ES-I3 (cell line): ENCODE results near the gene SFXN3.

ENCODE experiments used
- H3K36me3 ChIP-seq: 2 replicates; pipeline ENCODE4 v1.6.1; 2013; ENCODE audit warnings: mild to moderate bottlenecking, low read length, control low read depth, moderate library complexity; ENCODE audit not compliant: insufficient read depth
- H3K4me1 ChIP-seq: 2 replicates; pipeline ENCODE4 v1.6.1; 2013; ENCODE audit warnings: mild to moderate bottlenecking, control low read depth, low read length; ENCODE audit not compliant: insufficient read depth
- H3K9ac ChIP-seq: 2 replicates; pipeline ENCODE4 v1.6.1; 2013; ENCODE audit warnings: low read depth, mild to moderate bottlenecking, low read length, moderate library complexity
- H3K9me3 ChIP-seq: 2 replicates; pipeline ENCODE4 v1.6.1; 2013; ENCODE audit warnings: mild to moderate bottlenecking, low read length, moderate library complexity; ENCODE audit not compliant: control insufficient read depth, insufficient read depth

Gene SFXN3

GRCh38 chr10:101018118-101018599 lies 12.9 kb upstream of the SFXN3 start:
- Histone ChIP-seq H3K4me1 (no peaks in the 10 kb centered on the region; the same call in 1 of the 2 replicates), H3K36me3 (no peaks in the 10 kb centered on the region), H3K9me3 (no peaks in the 10 kb centered on the region), H3K9ac (peak overlapping the region; percentile 32; the same call in 1 of the 2 replicates)

- H3K36me3 ChIP-seq = no peaks in the 10 kb centered on the region
- no peaks in the 10 kb centered on the region for H3K9me3 ChIP-seq
- H3K4me1 ChIP-seq = no peaks in the 10 kb centered on the region; the same call in 1 of the 2 replicates
- peak overlapping the region; percentile 32; the same call in 1 of the 2 replicates for H3K9ac ChIP-seq
These were observed 12.2 kb upstream of the SFXN3 start for GRCh38 chr10:101018600-101019439.

- Histone ChIP-seq H3K36me3 (no peaks in the 10 kb centered on the region), H3K9ac (no peak overlapping the region), H3K4me1 (no peaks in the 10 kb centered on the region; the same call in 1 of the 2 replicates), H3K9me3 (no peaks in the 10 kb centered on the region)
These were observed 11.7 kb upstream of the SFXN3 start for GRCh38 chr10:101019440-101019703.

GRCh38 chr10:101020427-101021075 lies 10.5 kb upstream of the SFXN3 start:
- Histone ChIP-seq H3K9ac (no peak overlapping the region), H3K36me3 (no peaks in the 10 kb centered on the region), H3K4me1 (no peaks in the 10 kb centered on the region; the same call in 1 of the 2 replicates), H3K9me3 (no peaks in the 10 kb centered on the region)

GRCh38 chr10:101021239-101021638 lies 9.8 kb upstream of the SFXN3 start:
- Histone ChIP-seq H3K9me3 (no peaks in the 10 kb centered on the region), H3K9ac (no peak overlapping the region), H3K36me3 (no peaks in the 10 kb centered on the region), H3K4me1 (no peaks in the 10 kb centered on the region; the same call in 1 of the 2 replicates)

GRCh38 chr10:101021692-101022251 lies 9.3 kb upstream of the SFXN3 start:
- H3K9ac ChIP-seq = no peak overlapping the region
- H3K4me1 ChIP-seq = no peaks in the 10 kb centered on the region; the same call in 1 of the 2 replicates
- no peaks in the 10 kb centered on the region for H3K36me3 ChIP-seq
- H3K9me3 ChIP-seq = no peaks in the 10 kb centered on the region

- Histone ChIP-seq H3K4me1 (no peaks in the 10 kb centered on the region; the same call in 1 of the 2 replicates), H3K9ac (no peak overlapping the region), H3K36me3 (no peaks in the 10 kb centered on the region), H3K9me3 (no peaks in the 10 kb centered on the region)
These were observed 7.9 kb upstream of the SFXN3 start for GRCh38 chr10:101022967-101023705.

GRCh38 chr10:101027106-101027720 lies 3.8 kb upstream of the SFXN3 start:
- no peak overlapping the region for H3K9ac ChIP-seq
- no peaks in the 10 kb centered on the region for H3K36me3 ChIP-seq
- H3K9me3 ChIP-seq = no peaks in the 10 kb centered on the region
- H3K4me1 ChIP-seq = peaks cover 11% of the 10 kb centered on the region

GRCh38 chr10:101028446-101029337 lies 2.3 kb upstream of the SFXN3 start:
- no peaks in the 10 kb centered on the region for H3K36me3 ChIP-seq
- no peak overlapping the region for H3K9ac ChIP-seq
- H3K9me3 ChIP-seq = no peaks in the 10 kb centered on the region
- peaks cover 14% of the 10 kb centered on the region for H3K4me1 ChIP-seq

GRCh38 chr10:101029520-101030295 lies 1.3 kb upstream of the SFXN3 start:
- Histone ChIP-seq H3K4me1 (peaks cover 14% of the 10 kb centered on the region), H3K9me3 (no peaks in the 10 kb centered on the region), H3K9ac (peak overlapping the region; percentile 47; the same call in 1 of the 2 replicates), H3K36me3 (no peaks in the 10 kb centered on the region)

- H3K36me3 ChIP-seq = no peaks in the 10 kb centered on the region
- H3K4me1 ChIP-seq = peaks cover 14% of the 10 kb centered on the region
- H3K9ac ChIP-seq = peak overlapping the region; percentile 47
- H3K9me3 ChIP-seq = no peaks in the 10 kb centered on the region
These were observed 422 bp upstream of the SFXN3 start for GRCh38 chr10:101030496-101031127.
